B cell (primary cell): ENCODE measurements around the gene COL8A2. TPM values are rescaled to one million over a fixed set of nuclear protein-coding genes. Genes with fewer than 3 reads are reported as not detected.

Experiments used
- ATAC-seq: fragments of 200-7000 bp; cut with Tn5 transposase; one replicate; pipeline ENCODE4 v1.10.0; 2021; ENCODE audit warnings: low read depth, mild to moderate bottlenecking, moderate number of reproducible peaks, moderate library complexity
- CTCF ChIA-PET: fragments of 350-600 bp; sonication (Branson Sonifier 250); formaldehyde crosslinking; loops from one replicate; lab custom pipeline; 2021; ENCODE audit warnings: antibody characterized with exemption, inconsistent platforms; lab: Charles Lee
- POLR2A ChIA-PET: fragments of 350-600 bp; sonication (Branson Sonifier 250); formaldehyde crosslinking; loops from one replicate; lab custom pipeline; 2021; ENCODE audit warnings: antibody characterized with exemption; lab: Charles Lee
- DNase-seq: peaks from one replicate; pipeline ENCODE4 v3.0.0; 2013
- H2AFZ ChIP-seq: 2 replicates; pipeline ENCODE4 v1.6.1; 2012; ENCODE audit warnings: mild to moderate bottlenecking, low read depth, low read length; ENCODE audit not compliant: insufficient read depth, poor library complexity, severe bottlenecking
- H3K27ac ChIP-seq, 2 donors: 1 replicate in 1 of 2; 2 replicates in 1 of 2; pipeline ENCODE4 v1.5.1; 2012 to 2013; ENCODE audit warnings: low read length in 2 of 2, mild to moderate bottlenecking in 2 of 2, moderate library complexity in 1 of 2
- H3K27me3 ChIP-seq, 4 experiments: fragments of 200-600 bp in 1 of 4; sonication (generic) in 1 of 4; replicated peaks in 1 of 4; 1 replicate in 2 of 4; 2 replicates in 2 of 4; pipeline versions ENCODE4 v1.6.1 to v1.7.0; 2013 to 2016; ENCODE audit warnings: low read length in 3 of 4, mild to moderate bottlenecking in 2 of 4, mixed read lengths in 1 of 4, moderate library complexity in 1 of 4; ENCODE audit not compliant: insufficient read depth in 4 of 4, control insufficient read depth in 3 of 4; ENCODE audit errors: control extremely low read depth in 1 of 4
- H3K36me3 ChIP-seq, 2 experiments: replicated peaks in 1 of 2; 1 replicate in 1 of 2; 2 replicates in 1 of 2; pipeline versions ENCODE4 v1.6.1 to v1.7.1; 2013; ENCODE audit warnings: low read length in 1 of 2; ENCODE audit not compliant: insufficient read depth in 2 of 2, control insufficient read depth in 1 of 2; ENCODE audit errors: control extremely low read depth in 1 of 2, extremely low read depth in 1 of 2
- H3K4me1 ChIP-seq, 2 donors: fragments of 200-600 bp in 1 of 2; sonication (generic) in 1 of 2; 1 replicate in 1 of 2; 2 replicates in 1 of 2; pipeline versions ENCODE4 v1.5.1 to v1.6.1; 2013 to 2017; ENCODE audit warnings: low read length in 2 of 2; ENCODE audit not compliant: control insufficient read depth in 2 of 2, insufficient read depth in 2 of 2
- H3K4me2 ChIP-seq: replicated peaks from 2 replicates; pipeline ENCODE3; 2012; ENCODE audit warnings: mild to moderate bottlenecking, low read depth, low read length; ENCODE audit not compliant: poor library complexity, severe bottlenecking
- H3K4me3 ChIP-seq, 5 experiments: fragments of 200-600 bp in 1 of 5; sonication (generic) in 1 of 5; 1 replicate in 3 of 5; 2 replicates in 2 of 5; pipeline versions ENCODE4 v1.5.1 to v1.7.0; 2011 to 2016; ENCODE audit warnings: low read length in 4 of 5, mild to moderate bottlenecking in 4 of 5, low read depth in 2 of 5, control low read depth in 1 of 5, moderate library complexity in 1 of 5; ENCODE audit not compliant: insufficient read depth in 1 of 5; ENCODE audit errors: control extremely low read depth in 1 of 5, extremely low read depth in 1 of 5
- H3K79me2 ChIP-seq: fragments of 200-600 bp; sonication (generic); one replicate; pipeline ENCODE4 v1.6.0; 2016; ENCODE audit warnings: low read length; ENCODE audit not compliant: control insufficient read depth, insufficient read depth
- H3K9ac ChIP-seq: fragments of 200-600 bp; sonication (generic); 2 replicates; pipeline ENCODE4 v1.6.1; 2017; ENCODE audit warnings: mild to moderate bottlenecking, low read length, moderate library complexity
- H3K9me3 ChIP-seq, 3 donors: one replicate each; pipeline versions ENCODE4 v1.6.1 to v1.7.1; 2013; ENCODE audit warnings: low read length in 2 of 3; ENCODE audit not compliant: control insufficient read depth in 2 of 3, insufficient read depth in 1 of 3; ENCODE audit errors: control extremely low read depth in 1 of 3
- H4K20me1 ChIP-seq: 2 replicates; pipeline ENCODE4 v1.6.0; 2012; ENCODE audit warnings: mild to moderate bottlenecking, low read length; ENCODE audit not compliant: insufficient read depth, control insufficient read depth, poor library complexity, severe bottlenecking
- H3K27ac Mint-ChIP-seq: one replicate; pipeline ENCODE4 v1.8.0; 2021; ENCODE audit warnings: mixed read lengths
- H3K27me3 Mint-ChIP-seq: one replicate; pipeline ENCODE4 v1.8.0; 2021; ENCODE audit warnings: mixed read lengths
- H3K4me1 Mint-ChIP-seq: one replicate; pipeline ENCODE4 v1.8.0; 2021; ENCODE audit warnings: mixed read lengths
- H3K4me3 Mint-ChIP-seq: one replicate; pipeline ENCODE4 v1.8.0; 2021; ENCODE audit warnings: mixed read lengths
- H3K9me3 Mint-ChIP-seq: one replicate; pipeline ENCODE4 v1.8.0; 2022; ENCODE audit warnings: mixed read lengths; ENCODE audit not compliant: insufficient read depth
- EZH2 ChIP-seq: IDR thresholded peaks from 2 replicates; pipeline ENCODE4 v1.6.1; 2012; ENCODE audit warnings: borderline replicate concordance, low read depth, mild to moderate bottlenecking, moderate library complexity, low read length; ENCODE audit not compliant: insufficient read depth, poor library complexity, severe bottlenecking
- WGBS: methylation state at CpG from one replicate; pipeline ENCODE4 v1.1.5; 2013; ENCODE audit warnings: missing lambda C conversion rate; ENCODE audit not compliant: insufficient coverage; 5-methylcytosine and 5-hydroxymethylcytosine counted together
- intact Hi-C: fragments of 100-400 bp; cut with micrococcal nuclease; formaldehyde crosslinking; loops from one replicate; pipeline ENCODE4 v1.10.0; 2022
- polyA plus RNA-seq: library from polyadenylated mRNA; depleted of rRNA; stranded (reverse); fragments of >200 nt; gene quantifications from 2 replicates; pipeline ENCODE4 v1.2.3, GENCODE V29; 2012
- total RNA-seq, 2 donors: library from RNA; stranded (reverse); fragments of 120-200 nt in 1 of 2; gene quantifications; 1 replicate in 1 of 2; 2 replicates in 1 of 2; pipeline versions ENCODE4 v1.2.3 to v1.2.4, GENCODE V29; 2013 to 2022
- TF ChIP-seq, protein P1 (sequence below): fragments of 200-600 bp; IDR thresholded peaks from one replicate; pipeline ENCODE4 v1.8.0; 2022; ENCODE audit warnings: antibody characterized with exemption, mild to moderate bottlenecking

Gene COL8A2
- total and polyA plus RNA-seq, 2 donors (not counting 1 experiment from before 2014, with no cell fraction given): 0.17 TPM; not detected in 1

DNA sequence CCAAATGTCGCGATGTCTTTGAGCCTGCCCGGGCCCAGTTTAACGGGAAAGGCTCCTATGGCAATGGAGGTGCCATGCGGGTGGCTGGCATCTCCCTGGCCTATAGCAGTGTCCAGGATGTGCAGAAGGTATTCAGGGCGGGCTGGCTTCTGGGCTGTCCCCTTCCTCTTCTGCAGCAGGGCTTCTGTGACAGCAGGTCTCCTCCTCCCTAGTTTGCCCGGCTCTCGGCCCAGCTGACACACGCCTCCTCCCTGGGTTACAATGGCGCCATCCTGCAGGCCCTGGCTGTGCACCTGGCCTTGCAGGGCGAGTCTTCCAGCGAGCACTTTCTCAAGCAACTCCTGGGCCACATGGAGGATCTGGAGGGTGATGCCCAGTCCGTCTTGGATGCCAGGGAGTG, 33.3 kb downstream of the COL8A2 start:
- Histone ChIP-seq H3K4me1 (peaks cover 13 to 19% of the 10 kb centered on the region in 2 donors), H3K79me2 (peaks cover 45% of the 10 kb centered on the region), H3K9ac (no peak overlapping the region), H3K4me3 (no peak overlapping the region), H3K27ac (no peak overlapping the region), H3K36me3 (peaks cover 0 to 51% of the 10 kb centered on the region in 2 experiments), H3K9me3 (no peaks in the 10 kb centered on the region), H4K20me1 (no peaks in the 10 kb centered on the region), H3K27me3 (no peaks in the 10 kb centered on the region), H2AFZ (no peak overlapping the region), H3K4me2 (no peak overlapping the region)
- H3K4me3 Mint-ChIP-seq: no peak overlapping the region
- no peaks in the 10 kb centered on the region for H3K9me3 Mint-ChIP-seq
- peaks cover 19% of the 10 kb centered on the region for H3K4me1 Mint-ChIP-seq
- ChIA-PET POLR2A (interaction anchor here (0.9 kb wide), 1 partner anchor 17 kb away, joined by 3 read pairs; no protein-coding TSS in a partner anchor), CTCF (no interaction called here)
- no peak for ATAC-seq
- no peak overlapping the region for H3K27ac Mint-ChIP-seq
- TF ChIP-seq, protein P1, sequence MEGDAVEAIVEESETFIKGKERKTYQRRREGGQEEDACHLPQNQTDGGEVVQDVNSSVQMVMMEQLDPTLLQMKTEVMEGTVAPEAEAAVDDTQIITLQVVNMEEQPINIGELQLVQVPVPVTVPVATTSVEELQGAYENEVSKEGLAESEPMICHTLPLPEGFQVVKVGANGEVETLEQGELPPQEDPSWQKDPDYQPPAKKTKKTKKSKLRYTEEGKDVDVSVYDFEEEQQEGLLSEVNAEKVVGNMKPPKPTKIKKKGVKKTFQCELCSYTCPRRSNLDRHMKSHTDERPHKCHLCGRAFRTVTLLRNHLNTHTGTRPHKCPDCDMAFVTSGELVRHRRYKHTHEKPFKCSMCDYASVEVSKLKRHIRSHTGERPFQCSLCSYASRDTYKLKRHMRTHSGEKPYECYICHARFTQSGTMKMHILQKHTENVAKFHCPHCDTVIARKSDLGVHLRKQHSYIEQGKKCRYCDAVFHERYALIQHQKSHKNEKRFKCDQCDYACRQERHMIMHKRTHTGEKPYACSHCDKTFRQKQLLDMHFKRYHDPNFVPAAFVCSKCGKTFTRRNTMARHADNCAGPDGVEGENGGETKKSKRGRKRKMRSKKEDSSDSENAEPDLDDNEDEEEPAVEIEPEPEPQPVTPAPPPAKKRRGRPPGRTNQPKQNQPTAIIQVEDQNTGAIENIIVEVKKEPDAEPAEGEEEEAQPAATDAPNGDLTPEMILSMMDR: no peak
- no peak for TF ChIP-seq EZH2
- 97% methylated on average over 12 of the region's 13 CpGs for WGBS
- no peak for DNase-seq
- intact Hi-C loops: no loop called here
- H3K27me3 Mint-ChIP-seq: no peaks in the 10 kb centered on the region

DNA sequence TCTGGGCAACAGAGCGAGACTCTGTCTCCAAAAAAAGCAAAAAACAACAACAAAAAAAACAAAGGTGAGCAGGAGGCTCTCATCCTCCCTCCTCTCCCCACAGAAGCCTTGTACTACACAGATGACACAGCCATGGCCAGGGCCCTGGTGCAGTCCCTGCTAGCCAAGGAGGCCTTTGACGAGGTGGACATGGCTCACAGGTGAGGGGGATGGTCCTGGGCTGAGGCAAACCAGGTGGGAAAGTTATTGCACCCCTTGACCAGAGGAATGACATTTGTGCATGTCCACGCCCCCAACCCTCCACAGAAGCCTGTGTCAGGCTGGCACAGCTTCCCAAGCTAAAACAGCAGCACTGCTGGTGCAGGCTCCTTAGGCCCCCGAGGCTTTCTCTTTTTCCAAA, 33.9 kb downstream of the COL8A2 start:
- intact Hi-C loops: no loop called here
- ChIA-PET CTCF (interaction anchor here (2.7 kb wide), 1 partner anchor 58 kb away, joined by 7 read pairs; the partner anchor contains the start of gene TRAPPC3), POLR2A (interaction anchor here (0.7 kb wide), 2 partner anchors 85 to 247 kb away, joined by 3 to 7 read pairs; no protein-coding TSS in a partner anchor)
- 100% methylated on average over 2 of the region's 4 CpGs for WGBS
- peaks cover 0 to 48% of the 10 kb centered on the region in 2 experiments for H3K36me3 ChIP-seq
- no peak for TF ChIP-seq EZH2
- TF ChIP-seq, protein P1: no peak
- H3K4me2 ChIP-seq: no peak overlapping the region
- H3K27me3 ChIP-seq: no peaks in the 10 kb centered on the region
- Mint-ChIP-seq H3K9me3 (no peaks in the 10 kb centered on the region), H3K27me3 (peaks cover 5% of the 10 kb centered on the region), H3K4me1 (peaks cover 19% of the 10 kb centered on the region), H3K27ac (no peak overlapping the region), H3K4me3 (no peak overlapping the region)
- DNase-seq (no peak), ATAC-seq (no peak)
- no peak overlapping the region for H3K4me3 ChIP-seq
- no peak overlapping the region for H3K27ac ChIP-seq
- H3K9me3 ChIP-seq: no peaks in the 10 kb centered on the region
- H4K20me1 ChIP-seq: no peaks in the 10 kb centered on the region
- H3K4me1 ChIP-seq: peaks cover 13 to 19% of the 10 kb centered on the region in 2 donors
- H3K9ac ChIP-seq: no peak overlapping the region
- H3K79me2 ChIP-seq: peaks cover 45% of the 10 kb centered on the region
- H2AFZ ChIP-seq: no peak overlapping the region
